ENCODE measurements around the gene TMEM182.

GRCh38 chr2:102770506-102770905, 8.7 kb downstream of the TMEM182 start:
- TF ChIP-seq CXXC5 (CRISPR knock-in tag; IDR thresholded peaks at IDR 0.05) (no peak), HCFC1 (IDR thresholded peaks at IDR 0.05; ENCODE audit: low read depth, low read length) (no peak), NELFE (IDR thresholded peaks at IDR 0.05; ENCODE audit: insufficient read depth, insufficient read length) (no peak)

Measured in K562 (cell line).